GM18519 (cell line): ENCODE measurements around the gene SCO1.

ENCODE experiments used
- ATAC-seq: cut with Tn5 transposase; IDR thresholded peaks from one replicate; pipeline ENCODE4 v1.9.1; 2021; ENCODE audit warnings: mild to moderate bottlenecking, moderate library complexity; ENCODE audit not compliant: unreplicated experiment, low FRiP score

Gene SCO1

GRCh38 chr17:10657879-10658278 lies 39.5 kb downstream of the SCO1 start:
- no peak for ATAC-seq

GRCh38 chr17:10657148-10657547 lies 40.2 kb downstream of the SCO1 start, which contains the start of gene MYH3:
Gene MYH3, minus strand, starts transcription at chr17:10657309. Its CDS starts 2,245 bp downstream, at chr17:10655064.
- no peak for ATAC-seq

- ATAC-seq = no peak
Observed at GRCh38 chr17:10653987-10654386, 43.3 kb downstream of the SCO1 start.

GRCh38 chr17:10652984-10653659 lies 44.2 kb downstream of the SCO1 start:
- no peak for ATAC-seq

GRCh38 chr17:10651927-10652326 lies 45.4 kb downstream of the SCO1 start:
- no peak for ATAC-seq

- ATAC-seq = no peak
Observed at GRCh38 chr17:10649602-10650001, 47.7 kb downstream of the SCO1 start.

GRCh38 chr17:10648956-10649355 lies 48.4 kb downstream of the SCO1 start:
- ATAC-seq = no peak

GRCh38 chr17:10648381-10648780 lies 49.0 kb downstream of the SCO1 start:
- ATAC-seq = no peak

GRCh38 chr17:10646392-10646990 lies 50.8 kb downstream of the SCO1 start:
- no peak for ATAC-seq

GRCh38 chr17:10640475-10640874 lies 56.9 kb downstream of the SCO1 start:
- ATAC-seq = no peak

- ATAC-seq = no peak
Observed at GRCh38 chr17:10638151-10638550, 59.2 kb downstream of the SCO1 start.

GRCh38 chr17:10635290-10635689 lies 62.0 kb downstream of the SCO1 start:
- no peak for ATAC-seq

GRCh38 chr17:10633738-10634379 lies 63.5 kb downstream of the SCO1 start:
- peak; percentile 93 for ATAC-seq

GRCh38 chr17:10631701-10632100 lies 65.6 kb downstream of the SCO1 start:
- ATAC-seq = no peak

- no peak for ATAC-seq
Observed at GRCh38 chr17:10631048-10631700, 66.2 kb downstream of the SCO1 start.

GRCh38 chr17:10629706-10630105 lies 67.6 kb downstream of the SCO1 start:
- no peak for ATAC-seq

GRCh38 chr17:10628756-10629155 lies 68.6 kb downstream of the SCO1 start:
- no peak for ATAC-seq

- ATAC-seq = no peak
Observed at GRCh38 chr17:10626390-10626789, 70.9 kb downstream of the SCO1 start.

- ATAC-seq = no peak
Observed at GRCh38 chr17:10624969-10625368, 72.4 kb downstream of the SCO1 start.

GRCh38 chr17:10623737-10624338 lies 73.5 kb downstream of the SCO1 start:
- ATAC-seq = no peak
